ENCODE measurements around the gene CCNI2.
"Not testable (repeated sequence)": the region's sequence is repeated elsewhere in the genome, so short reads cannot be mapped to it uniquely, and the experiment has no call there.

CCNI2 gene

GRCh38 chr5:132785365-132785764, 38.1 kb downstream of the CCNI2 start:
- no peak for DNase-seq

- DNase-seq = no peak
Observed at GRCh38 chr5:132785864-132786263, 38.6 kb downstream of the CCNI2 start.

GRCh38 chr5:132787076-132787475, 39.9 kb downstream of the CCNI2 start:
- DNase-seq = no peak

- no peak for DNase-seq
Observed at GRCh38 chr5:132788508-132788907, 41.3 kb downstream of the CCNI2 start.

- no peak for DNase-seq
Observed at GRCh38 chr5:132788990-132789886, 42.0 kb downstream of the CCNI2 start.

- no peak for DNase-seq
Observed at GRCh38 chr5:132790201-132790865, 43.1 kb downstream of the CCNI2 start.

- DNase-seq = no peak
Observed at GRCh38 chr5:132791026-132791425, 43.8 kb downstream of the CCNI2 start.

- no peak for DNase-seq
Observed at GRCh38 chr5:132797651-132798050, 50.4 kb downstream of the CCNI2 start.

GRCh38 chr5:132799392-132799791, 52.2 kb downstream of the CCNI2 start:
- DNase-seq = no peak

- no peak for DNase-seq
Observed at GRCh38 chr5:132800545-132800944, 53.3 kb downstream of the CCNI2 start.

GRCh38 chr5:132802044-132802684, 54.9 kb downstream of the CCNI2 start:
- DNase-seq = no peak

- not testable (repeated sequence) for DNase-seq
Observed at GRCh38 chr5:132802685-132803066, 55.5 kb downstream of the CCNI2 start.

All from stimulated activated CD4-positive, alpha-beta T cell treated with anti-CD3 and anti-CD28 coated beads, Interleukin-1b, Interleukin-23, amount 100 ng/mL, for 48 hours (primary cell).